ENCODE results near the gene CETP.

Gene CETP, protein sequence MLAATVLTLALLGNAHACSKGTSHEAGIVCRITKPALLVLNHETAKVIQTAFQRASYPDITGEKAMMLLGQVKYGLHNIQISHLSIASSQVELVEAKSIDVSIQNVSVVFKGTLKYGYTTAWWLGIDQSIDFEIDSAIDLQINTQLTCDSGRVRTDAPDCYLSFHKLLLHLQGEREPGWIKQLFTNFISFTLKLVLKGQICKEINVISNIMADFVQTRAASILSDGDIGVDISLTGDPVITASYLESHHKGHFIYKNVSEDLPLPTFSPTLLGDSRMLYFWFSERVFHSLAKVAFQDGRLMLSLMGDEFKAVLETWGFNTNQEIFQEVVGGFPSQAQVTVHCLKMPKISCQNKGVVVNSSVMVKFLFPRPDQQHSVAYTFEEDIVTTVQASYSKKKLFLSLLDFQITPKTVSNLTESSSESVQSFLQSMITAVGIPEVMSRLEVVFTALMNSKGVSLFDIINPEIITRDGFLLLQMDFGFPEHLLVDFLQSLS

DNA sequence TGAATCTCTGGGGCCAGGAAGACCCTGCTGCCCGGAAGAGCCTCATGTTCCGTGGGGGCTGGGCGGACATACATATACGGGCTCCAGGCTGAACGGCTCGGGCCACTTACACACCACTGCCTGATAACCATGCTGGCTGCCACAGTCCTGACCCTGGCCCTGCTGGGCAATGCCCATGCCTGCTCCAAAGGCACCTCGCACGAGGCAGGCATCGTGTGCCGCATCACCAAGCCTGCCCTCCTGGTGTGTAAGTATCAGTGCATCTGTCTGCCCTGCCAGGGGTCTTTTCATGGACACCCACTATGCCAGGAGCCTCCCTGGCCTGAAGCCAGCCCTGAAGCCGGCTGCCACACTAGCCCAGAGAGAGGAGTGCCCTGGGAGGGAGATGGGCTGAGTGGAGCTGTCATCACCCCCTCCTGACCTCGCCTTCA lies at the start of gene CETP:
TSS of gene CETP (plus strand) at position 100 of the 431 bp plus-strand sequence. CDS start at position 130, 30 bp downstream.
- no peak for DNase-seq (ENCODE audit: low read depth in 2 of 2)

DNA sequence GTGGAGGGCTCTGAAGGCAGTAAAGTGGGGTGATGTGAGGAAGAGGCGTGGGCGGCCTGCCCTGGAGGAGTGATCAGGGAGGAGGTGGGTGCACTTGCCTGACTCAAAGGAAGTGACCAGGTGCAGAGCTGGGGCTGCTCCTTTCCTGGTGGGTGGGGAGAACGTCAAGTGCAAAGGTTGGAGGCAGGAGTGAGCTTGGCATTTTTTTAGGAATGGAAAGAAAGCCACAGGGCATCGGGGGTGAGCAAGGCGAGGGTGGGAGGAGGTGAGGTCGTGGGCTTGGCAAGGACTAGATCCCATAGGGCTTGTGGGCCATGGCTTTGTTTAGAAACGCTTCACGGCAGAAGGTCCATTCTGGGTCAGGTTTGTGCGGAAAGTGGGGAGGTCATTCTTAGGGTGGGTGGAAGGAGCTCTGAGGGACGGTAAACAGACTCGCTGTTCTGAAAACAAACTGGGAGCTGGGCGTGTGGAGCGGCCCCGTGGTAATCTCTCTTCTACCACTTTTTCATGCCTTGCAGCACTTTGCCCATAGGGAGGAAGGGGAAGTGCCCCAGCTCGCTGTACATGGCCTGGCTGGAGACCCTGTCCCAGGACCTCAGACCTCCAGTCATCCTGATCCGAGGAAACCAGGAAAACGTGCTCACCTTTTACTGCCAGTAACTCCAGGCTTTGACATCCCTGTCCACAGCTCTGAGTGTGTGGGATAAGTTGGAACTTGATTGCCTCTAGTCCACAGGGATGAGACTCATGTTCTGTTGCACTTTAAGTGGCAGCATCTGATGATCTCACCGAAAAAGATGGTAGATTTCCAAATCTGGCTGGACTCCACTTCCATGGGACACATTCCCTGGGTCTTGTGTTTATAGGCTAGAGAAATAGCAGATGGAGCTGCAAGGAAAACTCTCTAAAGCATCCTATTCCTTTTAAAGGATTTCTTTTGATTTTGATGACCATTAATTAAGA lies 48.7 kb upstream of the CETP start:
- DNase-seq (ENCODE audit: low read depth in 2 of 2), result no peak

DNA sequence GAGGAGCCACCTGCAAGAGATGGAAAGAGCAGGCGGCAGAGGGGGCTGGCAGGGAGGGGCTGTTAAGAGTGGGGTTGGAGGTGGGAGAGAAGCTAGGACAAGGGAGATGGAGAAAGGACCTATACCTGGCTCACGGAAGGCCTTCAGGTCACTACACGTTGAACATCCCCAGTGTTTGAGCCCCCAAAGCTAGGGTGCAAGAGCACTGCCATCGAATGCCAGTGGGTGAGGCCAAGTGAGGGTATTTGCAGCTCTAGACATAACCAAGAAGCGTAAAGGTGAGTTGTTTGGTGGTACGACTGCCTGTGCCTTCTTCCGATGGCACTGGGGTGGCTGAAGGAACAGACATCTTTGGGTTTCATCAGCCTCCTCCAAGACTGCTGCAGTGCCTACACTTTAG lies 46.9 kb upstream of the CETP start:
- no peak for DNase-seq (ENCODE audit: low read depth in 2 of 2)

DNA sequence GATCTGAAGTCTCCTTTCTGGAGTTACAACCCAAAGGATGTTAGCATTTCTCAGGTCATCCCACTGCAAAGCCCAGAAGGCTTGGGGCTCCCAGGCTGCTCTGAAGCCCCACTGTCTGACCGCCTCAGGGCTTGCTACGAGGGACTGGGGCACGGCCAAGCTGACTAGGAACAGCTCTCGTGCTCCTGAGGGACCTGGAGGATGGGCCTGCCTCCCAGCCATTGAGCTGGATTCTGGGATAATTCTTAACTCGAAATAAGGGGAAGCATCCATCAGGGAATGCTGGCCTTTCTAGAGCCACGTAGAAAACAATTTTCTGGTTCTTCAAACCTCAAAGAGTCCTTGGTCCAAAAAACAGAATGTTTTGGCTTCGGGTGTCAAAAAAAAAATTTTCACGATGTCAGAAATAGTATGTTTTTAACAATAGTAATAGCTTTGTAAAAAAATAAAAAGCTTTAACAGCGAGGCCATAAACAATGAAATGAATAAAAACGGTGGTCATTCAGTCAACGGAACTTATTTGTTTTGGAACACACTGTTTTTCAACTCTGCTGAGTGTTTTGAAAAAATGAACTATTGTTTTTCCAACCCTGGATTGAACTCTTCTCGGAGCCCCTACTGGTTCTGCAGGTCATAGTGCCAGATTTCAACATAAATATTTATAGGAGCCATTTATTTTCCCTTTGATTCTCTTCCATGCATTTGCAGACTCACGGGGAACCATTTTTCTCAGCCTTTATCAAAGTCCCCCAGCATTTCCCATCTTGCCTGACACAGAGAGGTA lies 46.2 kb upstream of the CETP start:
- DNase-seq (ENCODE audit: low read depth in 2 of 2), result no peak

DNA sequence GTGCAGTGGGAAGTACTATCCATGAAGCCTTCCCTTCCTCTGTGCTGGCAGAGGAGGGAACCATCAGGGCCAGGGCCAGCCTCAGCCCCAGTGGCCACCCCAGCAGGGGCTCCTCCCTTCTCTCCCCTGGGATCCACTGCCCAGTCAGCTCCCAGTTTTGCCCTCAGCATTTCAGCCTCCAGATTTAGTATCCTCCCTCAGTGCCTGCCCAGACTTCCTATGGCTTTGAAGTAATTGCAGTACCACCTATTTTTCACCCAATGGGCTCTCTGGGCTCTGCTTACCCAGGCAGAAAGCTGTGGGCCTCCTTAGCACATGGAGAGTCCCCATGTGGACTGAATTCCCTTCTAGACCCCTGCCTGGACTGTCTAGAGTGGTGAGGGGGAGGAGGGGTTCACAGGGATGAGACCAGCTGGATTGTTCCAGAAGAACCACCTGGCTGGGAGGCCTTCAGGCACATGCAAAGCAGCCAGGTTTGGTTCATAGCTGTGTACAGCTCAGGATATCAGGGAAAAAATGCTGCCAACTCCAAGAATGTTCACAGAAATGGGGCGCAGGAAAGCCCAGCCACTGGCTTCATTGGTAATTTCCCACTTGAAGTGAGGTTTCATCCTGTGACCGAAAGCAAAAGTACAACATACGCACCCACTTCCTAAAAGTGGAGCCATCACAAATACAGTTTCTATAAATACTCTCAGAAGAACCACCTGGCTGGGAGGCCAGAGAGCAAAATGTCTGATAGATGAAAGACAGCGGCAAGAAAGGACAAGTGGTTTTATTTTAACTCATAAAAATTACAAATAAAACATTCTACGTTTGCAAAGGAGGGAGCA lies 45.0 kb upstream of the CETP start:
- DNase-seq (ENCODE audit: low read depth in 2 of 2), result no peak

DNA sequence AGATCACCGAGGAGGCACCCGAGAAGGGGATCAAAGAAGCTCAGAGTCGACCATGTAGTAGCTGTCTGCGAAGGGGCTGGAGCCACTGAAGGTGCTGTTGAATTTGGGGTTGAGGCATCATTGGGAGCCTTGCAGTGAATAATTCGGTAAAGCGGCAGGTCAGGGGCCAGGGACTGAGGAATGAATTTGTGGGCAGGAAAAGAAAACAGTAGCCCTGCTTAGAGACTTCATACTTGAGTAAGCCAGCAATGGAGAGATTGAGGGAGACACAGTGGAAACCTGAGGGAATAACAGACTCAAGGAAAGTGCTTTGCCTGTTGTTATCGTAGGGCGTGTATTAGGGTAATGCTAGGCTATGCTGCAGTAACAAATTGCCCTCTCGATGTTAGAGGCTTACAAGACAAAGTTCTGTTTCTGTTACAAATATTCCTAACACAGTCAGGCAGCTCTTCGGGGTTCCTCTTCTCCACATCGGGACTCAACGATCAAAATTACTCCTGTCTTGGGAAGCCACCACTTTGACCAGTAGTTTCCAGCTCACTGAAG lies 43.2 kb upstream of the CETP start:
- no peak for DNase-seq (ENCODE audit: low read depth in 2 of 2)

DNA sequence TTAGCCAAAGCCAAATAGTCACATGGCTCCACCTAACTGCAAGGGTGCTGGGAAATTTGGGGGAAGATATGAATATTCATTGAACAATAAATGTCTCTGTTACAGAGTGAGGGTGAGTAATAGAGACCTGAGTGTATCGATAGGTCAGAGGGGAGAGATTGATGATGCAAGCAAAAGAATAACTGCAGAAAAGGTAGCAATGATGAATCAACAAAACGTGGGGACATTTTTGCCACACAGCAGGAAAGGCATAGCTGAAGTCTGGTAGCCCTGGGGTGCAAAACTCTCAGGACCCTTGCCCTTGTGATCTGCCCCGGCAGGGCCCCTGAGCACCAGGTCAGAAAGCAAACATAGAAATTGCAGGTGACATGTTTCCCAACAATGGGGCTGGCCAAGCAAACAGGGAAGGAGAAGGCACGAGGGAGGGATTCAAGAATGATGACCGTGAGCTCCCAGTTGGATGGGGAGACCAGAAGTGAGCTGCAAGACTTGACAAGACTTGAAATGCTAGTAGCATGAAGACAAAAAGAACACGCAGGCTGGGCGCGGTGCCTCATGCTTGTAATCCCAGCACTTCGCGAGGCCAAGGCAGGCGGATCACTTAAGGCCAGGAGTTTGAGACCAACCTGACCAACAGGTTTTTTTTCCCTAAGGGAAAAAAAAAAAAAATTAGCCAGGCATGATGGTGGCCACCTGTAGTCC lies 42.5 kb upstream of the CETP start:
- no peak for DNase-seq (ENCODE audit: low read depth in 2 of 2)

DNA sequence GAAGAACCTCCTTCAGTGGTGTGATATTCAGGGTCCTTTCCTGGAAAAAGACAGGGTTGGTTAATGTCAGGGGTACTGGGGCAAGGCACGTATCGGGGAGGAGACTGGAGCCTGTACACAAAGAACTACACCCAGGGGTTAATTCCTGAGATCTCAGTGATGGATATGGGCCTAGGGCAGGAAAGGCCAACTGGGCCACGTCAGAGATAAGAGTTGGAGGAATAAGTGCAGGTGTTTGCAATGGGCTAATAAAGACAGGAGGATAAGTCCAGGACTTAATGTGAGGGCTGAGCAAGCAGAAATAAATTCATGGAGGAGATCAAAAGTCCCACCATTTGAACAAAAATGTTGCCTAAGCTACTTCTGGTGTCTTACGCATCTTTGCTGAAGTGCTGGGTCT lies 40.2 kb upstream of the CETP start:
- DNase-seq (ENCODE audit: low read depth in 2 of 2), result no peak

DNA sequence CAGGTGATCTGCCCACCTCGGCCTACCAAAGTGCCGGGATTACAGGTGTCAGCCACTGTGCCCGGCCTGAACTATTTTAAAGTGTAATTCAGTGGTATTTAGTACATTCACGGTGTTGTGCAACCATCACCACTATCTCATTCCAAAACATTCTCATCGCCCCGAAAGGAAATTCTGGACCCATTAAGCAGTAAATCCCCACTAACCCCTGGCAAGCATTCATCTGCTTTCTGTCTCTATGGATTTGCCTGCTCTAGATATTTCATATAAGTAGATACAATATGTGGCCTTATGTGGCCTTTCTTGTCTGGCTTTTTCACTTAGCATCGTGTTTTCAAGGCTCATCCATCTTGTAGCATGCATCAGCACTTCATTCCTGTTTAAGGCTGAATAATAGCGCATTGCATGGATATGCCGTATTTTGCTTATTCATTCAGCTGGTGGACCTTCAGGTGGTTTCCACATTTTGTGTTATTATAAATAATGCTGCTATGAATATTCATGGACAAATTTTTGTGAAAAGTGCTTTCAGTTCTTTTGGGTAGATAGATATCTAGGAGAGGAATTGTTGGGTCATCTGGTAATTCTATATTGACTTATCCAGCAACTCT lies 38.2 kb upstream of the CETP start:
- no peak for DNase-seq (ENCODE audit: low read depth in 2 of 2)

DNA sequence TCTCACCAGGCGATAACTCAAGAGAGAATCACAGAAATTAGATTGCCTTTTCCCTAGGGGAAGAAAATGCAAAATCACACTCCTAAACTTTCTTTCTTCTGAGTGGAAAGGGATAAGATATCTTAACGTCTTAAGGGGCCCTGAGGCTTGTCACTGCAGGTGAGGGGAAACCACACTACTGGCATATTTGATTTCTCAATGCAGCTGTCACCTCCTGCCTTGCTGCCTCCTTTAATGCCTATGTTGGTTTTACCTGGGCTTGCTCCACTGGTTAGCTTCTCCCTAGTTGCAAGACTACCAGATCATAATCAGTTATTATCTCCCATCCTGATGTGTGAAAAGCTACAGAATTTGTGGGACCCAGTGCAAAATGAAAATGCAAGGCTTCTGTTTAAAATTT lies 34.3 kb upstream of the CETP start:
- DNase-seq (ENCODE audit: low read depth in 2 of 2), result no peak

DNA sequence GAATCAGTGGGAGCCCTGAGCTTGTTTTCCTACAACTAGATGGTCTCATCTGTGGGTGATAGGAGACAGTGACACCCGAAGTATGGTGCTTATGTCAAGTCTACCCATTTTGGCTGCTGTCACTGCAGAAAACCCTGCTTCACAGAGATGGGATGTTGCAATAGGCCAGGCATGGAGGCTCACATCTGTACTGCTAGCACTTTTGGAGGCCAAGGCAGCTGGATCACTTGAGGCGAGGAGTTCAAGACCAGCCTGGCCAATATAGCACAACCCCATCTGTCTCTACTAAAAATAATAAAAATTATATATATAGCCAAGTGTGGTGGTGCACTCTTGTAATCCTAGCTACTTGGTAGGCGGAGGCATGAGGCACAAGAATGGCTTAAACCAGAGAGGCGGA lies 32.1 kb upstream of the CETP start:
- DNase-seq (ENCODE audit: low read depth in 2 of 2), result no peak

DNA sequence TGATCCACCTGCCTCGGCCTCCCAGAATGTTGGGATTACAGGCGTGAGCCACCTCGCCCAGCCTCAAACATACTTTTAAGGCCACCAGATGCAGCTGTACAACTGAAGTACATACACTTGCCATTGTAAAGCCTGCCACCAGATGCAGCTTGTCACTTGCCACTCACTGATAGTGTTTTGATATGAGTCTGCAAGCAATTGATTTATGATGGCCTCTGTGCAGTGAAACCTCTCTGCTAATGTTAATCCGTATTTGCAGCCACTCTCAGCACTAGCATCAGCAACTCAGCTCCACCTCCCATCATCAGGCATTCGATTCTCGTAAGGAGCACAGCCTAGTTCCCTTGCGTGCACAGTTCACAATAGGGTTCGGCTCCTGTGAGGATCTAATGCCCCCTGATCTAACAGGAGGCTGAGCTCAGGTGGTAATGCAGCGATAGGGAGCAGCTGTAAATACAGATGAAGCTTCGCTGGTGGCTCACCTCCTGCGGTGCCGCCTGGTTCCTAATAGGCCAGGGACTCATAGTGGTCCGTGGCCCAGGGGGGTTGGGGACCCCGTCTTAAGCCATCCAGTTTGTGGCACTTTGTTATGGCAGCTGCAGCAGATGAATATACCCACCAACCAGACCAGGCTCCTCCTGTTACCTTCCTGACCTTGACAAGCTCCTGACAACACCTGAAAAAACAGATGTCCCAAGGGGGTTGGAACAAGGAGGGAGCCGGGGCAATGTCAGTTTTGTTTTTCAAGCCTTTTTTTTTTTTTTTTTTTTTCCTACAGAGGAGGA lies 31.1 kb upstream of the CETP start:
- DNase-seq (ENCODE audit: low read depth in 2 of 2), result no peak

DNA sequence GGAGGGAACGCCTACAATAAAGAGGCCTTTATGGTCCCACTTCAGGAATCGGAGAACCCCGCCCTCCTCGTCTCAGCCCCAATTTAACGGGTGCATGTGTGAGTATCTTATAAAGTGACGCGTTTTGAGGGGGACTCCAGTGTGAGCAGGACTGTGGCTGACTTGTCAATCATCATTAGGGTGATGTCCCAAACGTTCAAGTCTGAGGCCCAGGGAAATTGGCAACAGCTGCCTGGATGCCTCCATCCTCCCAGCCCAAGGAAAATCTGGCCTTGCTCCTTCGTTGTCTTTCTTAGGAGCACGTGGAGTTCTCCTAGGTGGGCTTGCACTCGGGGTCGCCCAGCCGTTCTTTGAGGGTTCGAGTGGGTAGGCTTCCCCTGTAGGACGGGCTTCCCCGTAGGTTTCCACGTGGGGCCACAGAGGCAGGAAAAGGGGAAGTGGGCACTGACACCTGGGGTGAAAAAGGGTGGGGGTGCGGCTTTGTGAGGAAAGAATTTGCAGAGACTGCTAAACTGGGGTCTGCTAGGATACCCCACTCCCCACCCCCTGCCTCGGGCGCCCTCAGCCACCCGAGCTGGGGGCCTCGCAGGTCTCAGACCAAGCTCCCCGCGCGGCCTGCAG lies 30.4 kb upstream of the CETP start:
- no peak for DNase-seq (ENCODE audit: low read depth in 2 of 2)

DNA sequence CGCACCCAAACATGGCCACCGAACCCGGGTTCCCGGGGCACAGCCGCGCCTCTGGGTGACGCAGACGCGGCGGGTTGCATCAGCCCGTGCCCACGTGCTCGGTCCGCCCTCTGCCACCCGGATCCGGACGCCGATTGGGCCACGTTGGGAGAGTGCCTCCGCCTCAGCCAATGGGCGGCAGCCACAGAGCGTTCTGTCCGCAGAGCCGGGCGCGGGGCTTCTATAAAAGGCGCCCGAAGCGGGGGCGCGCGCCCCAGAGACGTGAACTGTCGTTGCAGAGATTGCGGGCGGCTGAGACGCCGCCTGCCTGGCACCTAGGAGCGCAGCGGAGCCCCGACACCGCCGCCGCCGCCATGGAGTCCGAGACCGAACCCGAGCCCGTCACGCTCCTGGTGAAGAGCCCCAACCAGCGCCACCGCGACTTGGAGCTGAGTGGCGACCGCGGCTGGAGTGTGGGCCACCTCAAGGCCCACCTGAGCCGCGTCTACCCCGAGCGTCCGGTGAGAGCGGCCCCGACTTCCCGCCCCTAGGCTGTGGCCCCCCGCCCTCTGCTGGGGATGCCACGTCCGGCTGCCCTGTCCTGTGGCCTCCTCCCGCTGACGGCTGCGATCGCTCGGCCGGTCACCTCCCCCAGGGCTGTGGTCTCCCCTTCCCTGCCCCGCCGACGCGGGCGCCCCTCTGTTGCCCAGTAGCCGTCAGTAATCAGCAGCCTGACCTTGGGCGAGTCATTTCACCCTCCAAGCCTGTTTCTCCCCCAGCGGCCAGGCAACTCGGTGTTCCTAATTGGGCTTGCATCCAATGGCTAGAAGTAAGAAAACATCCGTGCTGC lies 29.6 kb upstream of the CETP start, which contains the start of gene HERPUD1:
TSS of gene HERPUD1 (plus strand) at position 251 of the 829 bp plus-strand sequence. CDS start at position 354, 103 bp downstream.
- peak; percentile 98 to 99 for DNase-seq (ENCODE audit: low read depth in 2 of 2)

DNA sequence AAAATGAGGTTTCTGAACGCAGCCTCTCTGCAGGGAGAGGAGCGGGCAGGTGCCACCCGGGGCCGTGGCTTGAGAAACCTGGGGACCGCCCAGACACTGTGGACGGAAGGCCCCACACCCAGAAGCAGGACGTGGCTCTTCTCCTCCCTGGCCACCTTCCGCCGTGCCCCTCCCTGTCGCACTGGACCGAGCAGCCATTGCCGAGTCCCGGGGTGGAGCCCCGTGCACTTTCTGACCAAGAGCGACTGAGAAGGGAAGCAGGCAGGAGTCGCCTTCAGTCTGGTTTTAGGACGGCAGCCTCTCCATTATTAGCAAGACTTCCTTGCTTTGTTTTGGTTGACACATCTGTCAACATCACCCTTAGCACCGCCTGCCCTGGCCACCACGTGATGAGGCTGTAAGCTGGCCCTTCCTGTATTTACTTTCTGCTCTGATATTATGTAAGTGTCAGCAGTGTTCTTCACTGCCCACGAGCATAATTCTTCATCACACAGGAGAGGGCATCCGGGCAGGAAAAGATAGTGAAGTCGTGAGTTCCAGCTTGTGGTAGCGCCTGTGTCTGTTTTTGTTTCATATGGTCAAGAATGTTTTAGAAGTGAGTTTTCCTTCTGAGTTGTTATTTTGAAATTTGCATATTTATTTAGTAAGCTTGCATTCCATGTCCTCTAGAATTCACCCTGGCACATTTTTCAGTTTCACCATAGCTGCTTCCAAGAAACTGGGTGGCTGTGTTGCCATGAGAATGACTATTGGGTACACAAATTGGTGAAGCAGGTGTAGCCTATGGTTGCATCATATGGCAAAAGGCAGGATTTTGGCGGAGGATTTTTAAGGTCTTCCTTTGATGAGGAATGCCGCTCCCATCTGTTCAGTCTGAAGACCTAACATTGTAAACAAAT lies 28.8 kb upstream of the CETP start:
- peak in 1 of 2 donors; percentile 17 for DNase-seq (ENCODE audit: low read depth in 2 of 2)
